Panc1 (cell line): Measurements from ENCODE around the gene AMPH. TPM values are rescaled to one million over a fixed set of nuclear protein-coding genes. Genes with fewer than 3 reads are reported as not detected.

Experiments used
- ATAC-seq: fragments of 200-7000 bp; cut with Tn5 transposase; 2 replicates; pipeline ENCODE4 v1.9.1; 2020; ENCODE audit warnings: mild to moderate bottlenecking, moderate library complexity
- BruUV-seq: library from RNA; stranded (reverse); fragments of 400-500 nt; replicated peaks from 2 replicates; lab custom pipeline; 2021; lab: Mats Ljungman, UMichigan
- CTCF ChIA-PET: fragments of 300-600 bp; sonication (Branson Sonifier 250); formaldehyde crosslinking; loops from one replicate; lab custom pipeline; 2022; ENCODE audit warnings: antibody characterized with exemption; lab: Charles Lee
- POLR2A ChIA-PET: fragments of 300-600 bp; sonication (Branson Sonifier 250); formaldehyde crosslinking; loops from one replicate; lab custom pipeline; 2022; ENCODE audit warnings: antibody characterized with exemption; lab: Charles Lee
- DNase-seq: peaks from one replicate; pipeline ENCODE4 v3.0.0-alpha.2; 2010; ENCODE audit warnings: low read depth, low spot score
- H3K27ac ChIP-seq: 2 replicates; pipeline ENCODE4 v1.5.1; 2011; ENCODE audit warnings: mild to moderate bottlenecking, low read length, inconsistent platforms
- H3K27me3 ChIP-seq: fragments of 200-500 bp; sonication (Bioruptor generic); 2 replicates; pipeline ENCODE4 v1.6.0; 2014; ENCODE audit warnings: low read length, inconsistent platforms; ENCODE audit not compliant: control insufficient read depth, insufficient read depth
- H3K36me3 ChIP-seq: fragments of 200-500 bp; sonication (Bioruptor generic); 2 replicates; pipeline ENCODE4 v1.5.1; 2014; ENCODE audit warnings: inconsistent platforms, mild to moderate bottlenecking, low read length, moderate library complexity; ENCODE audit not compliant: control insufficient read depth, insufficient read depth
- H3K4me1 ChIP-seq: 2 replicates; pipeline ENCODE4 v1.5.1; 2011; ENCODE audit warnings: inconsistent platforms, mild to moderate bottlenecking, low read length, moderate library complexity; ENCODE audit not compliant: control insufficient read depth, insufficient read depth
- H3K4me3 ChIP-seq, 2 experiments: 2 replicates each; pipeline ENCODE4 v1.5.1; 2011 to 2012; ENCODE audit warnings: low read depth in 2 of 2, low read length in 2 of 2, mild to moderate bottlenecking in 2 of 2, inconsistent platforms in 1 of 2, moderate library complexity in 1 of 2
- H3K9me3 ChIP-seq: fragments of 200-500 bp; sonication (Bioruptor generic); 2 replicates; pipeline ENCODE4 v1.5.1; 2014; ENCODE audit warnings: low read depth, mild to moderate bottlenecking, inconsistent platforms, low read length, moderate library complexity; ENCODE audit not compliant: control insufficient read depth, insufficient read depth
- CTCF ChIP-seq: fragments of 450-650 bp; IDR thresholded peaks from 2 replicates; pipeline ENCODE4 v1.5.1; 2017; ENCODE audit warnings: mild to moderate bottlenecking
- POLR2AphosphoS5 ChIP-seq: IDR thresholded peaks from 2 replicates; pipeline ENCODE4 v1.6.1; 2012; ENCODE audit warnings: mild to moderate bottlenecking, low read depth, low read length, moderate library complexity
- REST ChIP-seq, 2 experiments: IDR thresholded peaks; 2 replicates each; pipeline ENCODE4 v1.6.1; 2011 to 2012; ENCODE audit warnings: low read depth in 2 of 2, control low read depth in 1 of 2, low read length in 1 of 2, mild to moderate bottlenecking in 1 of 2, moderate library complexity in 1 of 2; ENCODE audit not compliant: insufficient read depth in 1 of 2
- SIN3A ChIP-seq: IDR thresholded peaks from 2 replicates; pipeline ENCODE4 v1.6.1; 2012; ENCODE audit warnings: low read depth, mild to moderate bottlenecking, low read length, moderate library complexity, borderline replicate concordance; ENCODE audit not compliant: insufficient read depth
- TCF7L2 ChIP-seq: IDR thresholded peaks from 2 replicates; pipeline ENCODE4 v1.6.1; 2011; ENCODE audit warnings: mild to moderate bottlenecking, low read depth, low read length, inconsistent platforms
- in situ Hi-C: cut with HindIII; loops from 2 replicates; pipeline ENCODE4 v1.10.0; 2016; ENCODE audit warnings: low sequenced_read_pairs, low pct_unique_long_range_greater_than_20kb
- intact Hi-C: fragments of 100-400 bp; cut with micrococcal nuclease; formaldehyde crosslinking; loops from one replicate; pipeline ENCODE4 v1.10.0; 2022; ENCODE audit not compliant: unreplicated experiment
- total RNA-seq: library from RNA; stranded (reverse); gene quantifications from one replicate; pipeline ENCODE4 v1.2.1, GENCODE V29; 2021; ENCODE audit not compliant: unreplicated experiment

AMPH gene
- total RNA-seq, 1 experiment from 2014 or later: not detected

GRCh38 chr7:38524786-38525185, 106.4 kb downstream of the AMPH start:
- H3K27me3 ChIP-seq: no peaks in the 10 kb centered on the region
- no peak for TF ChIP-seq SIN3A
- TF ChIP-seq POLR2AphosphoS5: no peak
- no peak for TF ChIP-seq TCF7L2
- DNase-seq (no peak), ATAC-seq (no peak)
- in situ Hi-C loops (no loop called here), intact Hi-C loops (no loop called here)
- POLR2A ChIA-PET: no interaction called here
- CTCF ChIA-PET: no interaction called here
- H3K36me3 ChIP-seq: no peaks in the 10 kb centered on the region
- no TSS peak for BruUV-seq
- no peaks in the 10 kb centered on the region for H3K9me3 ChIP-seq
- H3K4me3 ChIP-seq: no peak overlapping the region
- H3K27ac ChIP-seq: no peak overlapping the region
- H3K4me1 ChIP-seq: no peaks in the 10 kb centered on the region

GRCh38 chr7:38520741-38521140, 110.4 kb downstream of the AMPH start:
- BruUV-seq: no TSS peak
- TF ChIP-seq SIN3A (no peak), CTCF (no peak), POLR2AphosphoS5 (no peak), REST (IDR thresholded peaks at IDR 0.05; ENCODE audit: insufficient read depth in 1 of 2, low read depth in 2 of 2, low read length in 1 of 2) (no peak), TCF7L2 (no peak)
- Histone ChIP-seq H3K36me3 (no peaks in the 10 kb centered on the region), H3K4me1 (no peaks in the 10 kb centered on the region), H3K27me3 (no peaks in the 10 kb centered on the region), H3K9me3 (no peaks in the 10 kb centered on the region), H3K4me3 (no peak overlapping the region), H3K27ac (no peak overlapping the region)
- intact Hi-C loops: no loop called here
- ChIA-PET CTCF (no interaction called here), POLR2A (no interaction called here)
- in situ Hi-C loops: no loop called here
- ATAC-seq (no peak), DNase-seq (no peak)

- POLR2A ChIA-PET: no interaction called here
- Histone ChIP-seq H3K4me3 (no peak overlapping the region), H3K27ac (no peak overlapping the region), H3K36me3 (no peaks in the 10 kb centered on the region), H3K4me1 (no peaks in the 10 kb centered on the region), H3K9me3 (no peaks in the 10 kb centered on the region), H3K27me3 (no peaks in the 10 kb centered on the region)
- no TSS peak for BruUV-seq
- intact Hi-C loops (no loop called here), in situ Hi-C loops (no loop called here)
- CTCF ChIA-PET: no interaction called here
- DNase-seq: no peak
- ATAC-seq: no peak
- TF ChIP-seq REST (IDR thresholded peaks at IDR 0.05; ENCODE audit: insufficient read depth in 1 of 2, low read depth in 2 of 2, low read length in 1 of 2) (no peak), POLR2AphosphoS5 (no peak), CTCF (no peak)
Observed at GRCh38 chr7:38518541-38518940, 112.6 kb downstream of the AMPH start.
